HUES6 (cell line): ENCODE results near the gene HYAL2.

Source experiments
- H3K27ac ChIP-seq: 2 replicates; pipeline ENCODE4 v1.7.0; 2013; ENCODE audit warnings: low read depth, mild to moderate bottlenecking, low read length, inconsistent platforms
- H3K27me3 ChIP-seq: 2 replicates; pipeline ENCODE4 v1.6.1; 2013; ENCODE audit warnings: low read length; ENCODE audit not compliant: control insufficient read depth, insufficient read depth
- H3K36me3 ChIP-seq: 2 replicates; pipeline ENCODE4 v1.6.1; 2013; ENCODE audit warnings: low read length; ENCODE audit not compliant: control insufficient read depth, insufficient read depth
- H3K4me1 ChIP-seq: 2 replicates; pipeline ENCODE4 v1.6.1; 2013; ENCODE audit warnings: low read length; ENCODE audit not compliant: control insufficient read depth, insufficient read depth
- H3K4me3 ChIP-seq: 2 replicates; pipeline ENCODE4 v1.5.1; 2013; ENCODE audit warnings: low read depth, low read length
- H3K9ac ChIP-seq: one replicate; pipeline ENCODE4 v1.6.1; 2013; ENCODE audit warnings: mild to moderate bottlenecking, low read length
- H3K9me3 ChIP-seq: 2 replicates; pipeline ENCODE4 v1.6.1; 2013; ENCODE audit warnings: low read depth, low read length; ENCODE audit not compliant: control insufficient read depth, insufficient read depth

HYAL2 gene

GRCh38 chr3:50325497-50326181, 3.1 kb upstream of the HYAL2 start:
- H3K9me3 ChIP-seq: no peaks in the 10 kb centered on the region
- H3K9ac ChIP-seq: no peak overlapping the region
- H3K27me3 ChIP-seq: no peaks in the 10 kb centered on the region
- H3K36me3 ChIP-seq: peaks cover 26% of the 10 kb centered on the region
- H3K4me1 ChIP-seq: peaks cover 20% of the 10 kb centered on the region
- H3K4me3 ChIP-seq: no peak overlapping the region
- H3K27ac ChIP-seq: no peak overlapping the region

- no peak overlapping the region for H3K27ac ChIP-seq
- H3K4me3 ChIP-seq: no peak overlapping the region
- peaks cover 21% of the 10 kb centered on the region for H3K36me3 ChIP-seq
- H3K9ac ChIP-seq: no peak overlapping the region
- H3K9me3 ChIP-seq: no peaks in the 10 kb centered on the region
- H3K4me1 ChIP-seq: peaks cover 25% of the 10 kb centered on the region
- no peaks in the 10 kb centered on the region for H3K27me3 ChIP-seq
Measured at GRCh38 chr3:50325113-50325480, 2.6 kb upstream of the HYAL2 start.

- no peak overlapping the region for H3K27ac ChIP-seq
- H3K4me1 ChIP-seq: peaks cover 31% of the 10 kb centered on the region
- no peak overlapping the region for H3K9ac ChIP-seq
- H3K27me3 ChIP-seq: no peaks in the 10 kb centered on the region
- no peaks in the 10 kb centered on the region for H3K9me3 ChIP-seq
- H3K36me3 ChIP-seq: peaks cover 21% of the 10 kb centered on the region
- no peak overlapping the region for H3K4me3 ChIP-seq
Measured at GRCh38 chr3:50324351-50325112, 2.0 kb upstream of the HYAL2 start.

- Histone ChIP-seq H3K27me3 (no peaks in the 10 kb centered on the region), H3K27ac (no peak overlapping the region), H3K9ac (no peak overlapping the region), H3K4me3 (no peak overlapping the region), H3K36me3 (peaks cover 26% of the 10 kb centered on the region), H3K4me1 (peaks cover 32% of the 10 kb centered on the region), H3K9me3 (no peaks in the 10 kb centered on the region)
Measured at GRCh38 chr3:50323614-50324199, 1.2 kb upstream of the HYAL2 start.

- H3K9ac ChIP-seq: peak overlapping the region; percentile 100
- no peak overlapping the region for H3K27ac ChIP-seq
- H3K27me3 ChIP-seq: no peaks in the 10 kb centered on the region
- no peaks in the 10 kb centered on the region for H3K9me3 ChIP-seq
- peaks cover 32% of the 10 kb centered on the region for H3K36me3 ChIP-seq
- peak overlapping the region; percentile 76 for H3K4me3 ChIP-seq
- peaks cover 32% of the 10 kb centered on the region for H3K4me1 ChIP-seq
Measured at GRCh38 chr3:50323092-50323600, 601 bp upstream of the HYAL2 start.

- Histone ChIP-seq H3K9me3 (no peaks in the 10 kb centered on the region), H3K27me3 (no peaks in the 10 kb centered on the region), H3K36me3 (peaks cover 41% of the 10 kb centered on the region), H3K4me3 (peak overlapping the region; percentile 76), H3K4me1 (peaks cover 32% of the 10 kb centered on the region), H3K9ac (peak overlapping the region; percentile 100), H3K27ac (peak overlapping the region; percentile 100)
Measured at GRCh38 chr3:50322115-50322385, 495 bp downstream of the HYAL2 start.

- Histone ChIP-seq H3K4me3 (peak overlapping the region; percentile 76), H3K27me3 (no peaks in the 10 kb centered on the region), H3K9me3 (no peaks in the 10 kb centered on the region), H3K36me3 (peaks cover 45% of the 10 kb centered on the region), H3K4me1 (peaks cover 37% of the 10 kb centered on the region), H3K9ac (peak overlapping the region; percentile 100), H3K27ac (peak overlapping the region; percentile 100)
Measured at GRCh38 chr3:50321336-50322114, 1.0 kb downstream of the HYAL2 start.

- Histone ChIP-seq H3K27me3 (no peaks in the 10 kb centered on the region), H3K4me1 (peaks cover 38% of the 10 kb centered on the region), H3K36me3 (peaks cover 45% of the 10 kb centered on the region), H3K27ac (peak overlapping the region; percentile 100), H3K4me3 (peak overlapping the region; percentile 76), H3K9me3 (no peaks in the 10 kb centered on the region), H3K9ac (peak overlapping the region; percentile 100)
Measured at GRCh38 chr3:50320853-50321335, 1.7 kb downstream of the HYAL2 start.

- Histone ChIP-seq H3K27ac (no peak overlapping the region), H3K36me3 (peaks cover 45% of the 10 kb centered on the region), H3K4me3 (peak overlapping the region; percentile 76), H3K9me3 (no peaks in the 10 kb centered on the region), H3K9ac (peak overlapping the region; percentile 100), H3K4me1 (peaks cover 38% of the 10 kb centered on the region), H3K27me3 (no peaks in the 10 kb centered on the region)
Measured at GRCh38 chr3:50319894-50320625, 2.5 kb downstream of the HYAL2 start.

- no peak overlapping the region for H3K9ac ChIP-seq
- peaks cover 36% of the 10 kb centered on the region for H3K4me1 ChIP-seq
- H3K27ac ChIP-seq: no peak overlapping the region
- H3K27me3 ChIP-seq: no peaks in the 10 kb centered on the region
- peak overlapping the region; percentile 76; the same call in 1 of the 2 replicates for H3K4me3 ChIP-seq
- H3K36me3 ChIP-seq: peaks cover 46% of the 10 kb centered on the region
- no peaks in the 10 kb centered on the region for H3K9me3 ChIP-seq
Measured at GRCh38 chr3:50319181-50319893, 3.2 kb downstream of the HYAL2 start.
